ENCODE data around the gene HM13. TPM values are rescaled to one million over a fixed set of nuclear protein-coding genes. Genes with fewer than 3 reads are reported as not detected.
A peak's percentile ranks its signal among the peaks of the same experiment; 100 is the strongest.

Gene HM13
- total RNA-seq, 2 experiments from 2014 or later: 151 to 152 TPM

DNA sequence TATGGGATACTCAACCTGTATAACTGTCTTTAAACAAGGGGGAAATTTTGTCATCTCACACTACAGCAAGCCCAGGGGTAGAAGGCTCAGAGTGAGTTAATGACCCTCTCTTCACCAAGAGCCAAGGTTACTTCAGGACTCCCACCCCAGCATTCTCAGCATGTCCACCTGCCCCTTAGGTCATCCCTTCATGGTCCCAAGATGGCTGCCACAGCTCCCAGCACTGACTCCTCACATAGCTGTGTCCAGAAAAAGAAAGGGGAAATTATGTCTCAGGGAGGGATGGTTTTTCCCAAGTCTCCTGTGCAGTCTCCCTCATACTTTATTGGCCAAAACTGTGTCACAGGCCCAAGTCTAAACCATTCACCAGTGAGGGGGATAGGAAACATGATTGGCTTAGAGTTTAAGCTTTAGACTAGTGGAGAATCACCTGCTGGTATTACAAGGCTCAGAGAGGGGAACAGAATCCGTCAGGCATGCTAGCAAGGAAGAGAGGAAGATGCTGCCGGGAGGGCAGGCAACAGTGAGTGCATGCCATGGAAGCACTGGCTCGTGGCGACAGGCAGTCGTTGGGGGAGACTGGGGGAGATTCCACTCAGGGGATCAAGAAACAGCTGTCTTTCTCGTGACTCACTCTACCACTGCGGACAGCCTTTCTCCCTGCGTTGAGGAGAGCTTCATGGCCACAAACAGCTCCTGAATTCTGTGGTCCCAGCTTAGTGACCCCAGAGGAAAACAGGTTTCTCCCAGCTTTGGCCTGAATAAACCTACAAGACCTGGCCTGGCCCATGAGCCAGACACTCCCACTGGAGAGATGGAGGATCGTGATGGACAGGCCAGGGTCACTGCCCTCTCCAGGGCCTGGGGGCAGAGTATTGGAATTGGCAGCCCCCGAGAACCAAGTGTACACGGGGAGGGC, 37.2 kb downstream of the HM13 start:
- CTCF ChIA-PET: interaction anchor here (0.6 to 31.0 kb wide), 10 partner anchors 9 to 173 kb away, joined by 3 to 1101 read pairs (median 4); partner anchors contain the start of gene ID1
- ATAC-seq: no peak
- peaks cover 19% of the 10 kb centered on the region for H3K4me1 Mint-ChIP-seq
- peaks cover 44% of the 10 kb centered on the region for H3K36me3 Mint-ChIP-seq
- no peaks in the 10 kb centered on the region for H3K27me3 Mint-ChIP-seq
- no peak for DNase-seq
- H3K9me3 Mint-ChIP-seq (ENCODE audit: low read depth): no peaks in the 10 kb centered on the region
- H3K27ac Mint-ChIP-seq: no peak overlapping the region
- no peak overlapping the region for H3K4me3 Mint-ChIP-seq

DNA sequence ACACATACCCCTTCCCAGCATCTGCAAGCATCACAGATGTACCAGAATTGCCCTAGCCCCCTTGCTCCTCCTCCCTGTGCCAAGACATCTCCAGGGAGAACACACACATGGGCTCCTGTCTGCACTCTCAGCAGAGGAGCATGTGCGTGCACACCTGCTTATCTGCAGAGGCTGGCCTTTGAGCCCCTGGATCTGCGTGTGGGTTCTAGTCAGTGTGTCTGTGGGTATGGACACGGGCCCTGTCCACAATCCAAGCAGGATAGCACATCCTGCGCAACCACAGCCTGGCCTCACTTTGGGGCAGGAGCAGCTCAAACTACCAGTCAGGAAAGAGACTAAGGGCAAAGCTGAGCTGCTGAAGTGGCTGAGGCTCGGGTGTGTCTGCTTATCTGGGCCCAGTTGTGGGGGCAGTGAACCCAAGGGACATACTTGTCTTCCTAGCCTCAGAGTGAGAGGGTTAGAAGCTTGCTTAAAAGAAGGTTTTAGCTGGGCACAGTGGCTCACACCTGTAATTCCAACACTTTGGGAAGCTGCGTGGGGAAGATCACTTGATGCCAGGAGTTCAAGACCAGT, 41.0 kb downstream of the HM13 start:
- Mint-ChIP-seq H3K9me3 (ENCODE audit: low read depth) (no peaks in the 10 kb centered on the region), H3K27me3 (no peaks in the 10 kb centered on the region), H3K4me3 (no peak overlapping the region), H3K4me1 (peaks cover 15% of the 10 kb centered on the region), H3K27ac (no peak overlapping the region), H3K36me3 (peaks cover 25% of the 10 kb centered on the region)
- ATAC-seq (no peak), DNase-seq (no peak)
- CTCF ChIA-PET: interaction anchor here (9.3 to 31.0 kb wide), 2 partner anchors 15 to 57 kb away, joined by 134 to 1101 read pairs; partner anchors contain the start of gene ID1

GRCh38 chr20:31559704-31560093, 45.5 kb downstream of the HM13 start:
- no peak overlapping the region for H3K4me3 Mint-ChIP-seq
- no peaks in the 10 kb centered on the region for H3K9me3 Mint-ChIP-seq (ENCODE audit: low read depth)
- ATAC-seq (peak; percentile 9), DNase-seq (no peak)
- H3K27me3 Mint-ChIP-seq: no peaks in the 10 kb centered on the region
- H3K27ac Mint-ChIP-seq: peak overlapping the region; percentile 82
- peaks cover 30% of the 10 kb centered on the region for H3K36me3 Mint-ChIP-seq
- CTCF ChIA-PET: interaction anchor here (0.8 to 31.0 kb wide), 20 partner anchors 8 to 180 kb away, joined by 3 to 1101 read pairs (median 4); partner anchors contain the start of genes ID1 and TPX2
- peaks cover 17% of the 10 kb centered on the region for H3K4me1 Mint-ChIP-seq

DNA sequence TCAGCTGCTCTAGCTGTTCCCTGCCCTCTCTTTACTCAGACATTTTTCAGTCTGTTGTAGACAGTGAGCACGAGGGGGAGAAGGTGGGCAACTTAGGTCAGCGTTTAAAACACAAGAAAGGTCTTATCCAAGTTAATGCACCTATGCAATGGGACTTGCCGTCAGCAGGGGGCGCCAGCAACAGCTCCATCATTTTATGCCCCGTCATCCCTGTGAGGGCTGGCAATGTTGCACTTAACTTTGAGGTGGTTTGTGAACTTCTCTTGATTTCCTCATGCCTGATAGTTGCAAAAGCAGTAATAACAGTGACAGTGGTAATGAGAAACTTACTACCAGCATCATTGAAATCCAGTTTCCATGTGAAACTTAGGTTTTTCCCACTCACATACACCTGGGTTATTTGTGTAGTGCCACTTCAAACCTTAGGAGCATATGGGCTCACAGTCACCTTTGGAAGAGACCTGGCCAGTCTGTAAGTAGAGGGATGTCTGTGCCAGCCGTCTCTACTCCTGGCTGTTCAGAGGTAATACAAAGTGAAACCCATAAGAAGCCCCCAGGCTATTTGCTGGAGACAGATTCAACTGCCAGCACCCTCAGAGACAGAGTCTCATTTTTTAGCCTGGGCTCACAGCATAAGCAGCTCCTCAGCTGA, 46.0 kb downstream of the HM13 start:
- DNase-seq: peak; percentile 83
- Mint-ChIP-seq H3K9me3 (ENCODE audit: low read depth) (no peaks in the 10 kb centered on the region), H3K4me1 (peaks cover 17% of the 10 kb centered on the region), H3K36me3 (peaks cover 30% of the 10 kb centered on the region), H3K27ac (peak overlapping the region; percentile 82), H3K4me3 (no peak overlapping the region), H3K27me3 (no peaks in the 10 kb centered on the region)
- ATAC-seq: peak; percentile 71
- CTCF ChIA-PET: interaction anchor here (0.8 to 31.0 kb wide), 22 partner anchors 9 to 179 kb away, joined by 3 to 1101 read pairs (median 4); partner anchors contain the start of genes ID1 and TPX2

DNA sequence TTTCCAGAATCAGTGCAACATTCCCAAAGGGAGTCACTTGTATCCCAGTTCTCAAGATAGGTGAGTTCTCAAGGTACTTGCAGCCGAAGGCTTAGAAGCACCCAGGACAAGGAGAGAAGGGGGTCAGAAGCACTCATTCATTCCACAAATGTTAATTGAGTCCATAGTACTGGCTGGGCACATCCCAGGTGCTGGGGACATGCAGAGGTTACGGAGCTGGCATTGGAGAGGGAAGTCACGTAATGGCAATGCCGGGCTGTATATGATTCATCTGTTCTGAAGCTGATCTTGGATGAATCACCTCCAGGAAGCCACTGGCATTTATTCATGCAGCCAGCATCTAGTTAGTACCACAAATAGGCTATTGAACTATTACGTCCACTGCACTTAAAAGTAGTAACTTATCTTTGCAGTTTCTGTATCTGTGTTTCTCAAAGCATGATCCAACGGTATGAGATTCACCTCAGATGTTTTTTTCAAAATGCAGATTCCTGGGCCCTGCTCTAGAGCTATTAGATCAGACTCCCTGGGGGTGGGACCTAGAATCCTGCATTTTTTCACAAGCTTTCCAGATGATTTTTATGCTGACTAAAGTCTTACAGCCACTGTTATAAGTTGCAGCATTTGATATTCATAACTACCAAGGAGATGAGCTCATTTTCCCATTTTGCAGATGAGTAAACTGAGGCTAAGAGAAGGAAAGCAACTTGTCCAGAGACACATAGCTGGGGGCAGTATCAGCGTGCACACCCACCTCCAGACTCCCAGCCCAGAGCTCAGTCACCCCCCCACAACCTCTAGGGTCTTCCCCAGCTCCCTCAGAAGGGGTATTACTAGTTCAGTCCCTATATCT, 46.7 kb downstream of the HM13 start:
- H3K4me1 Mint-ChIP-seq: peaks cover 20% of the 10 kb centered on the region
- no peak overlapping the region for H3K27ac Mint-ChIP-seq
- peaks cover 34% of the 10 kb centered on the region for H3K36me3 Mint-ChIP-seq
- DNase-seq (no peak), ATAC-seq (no peak)
- CTCF ChIA-PET: interaction anchor here (0.8 to 31.0 kb wide), 22 partner anchors 10 to 163 kb away, joined by 3 to 1101 read pairs (median 4); partner anchors contain the start of gene ID1
- no peaks in the 10 kb centered on the region for H3K27me3 Mint-ChIP-seq
- no peak overlapping the region for H3K4me3 Mint-ChIP-seq
- H3K9me3 Mint-ChIP-seq (ENCODE audit: low read depth): no peaks in the 10 kb centered on the region

GRCh38 chr20:31562241-31562640, 48.0 kb downstream of the HM13 start:
- Mint-ChIP-seq H3K36me3 (peaks cover 31% of the 10 kb centered on the region), H3K27ac (peak overlapping the region; percentile 3)

GRCh38 chr20:31564284-31564683, 50.0 kb downstream of the HM13 start:
- Mint-ChIP-seq H3K4me3 (no peak overlapping the region), H3K4me1 (peaks cover 17% of the 10 kb centered on the region), H3K27me3 (no peaks in the 10 kb centered on the region), H3K36me3 (peaks cover 25% of the 10 kb centered on the region), H3K9me3 (ENCODE audit: low read depth) (no peaks in the 10 kb centered on the region), H3K27ac (no peak overlapping the region)
- no peak for DNase-seq
- CTCF ChIA-PET: interaction anchor here (9.3 to 31.0 kb wide), 2 partner anchors 6 to 48 kb away, joined by 134 to 1101 read pairs; partner anchors contain the start of gene ID1
- no peak for ATAC-seq

More at GRCh38 chr20:31562241-31562640, 48.0 kb downstream of the HM13 start:
- no peaks in the 10 kb centered on the region for H3K9me3 Mint-ChIP-seq (ENCODE audit: low read depth)
- no peaks in the 10 kb centered on the region for H3K27me3 Mint-ChIP-seq
- CTCF ChIA-PET: interaction anchor here (0.6 to 31.0 kb wide), 21 partner anchors 8 to 178 kb away, joined by 3 to 1101 read pairs (median 4); partner anchors contain the start of genes HM13 and ID1
- no peak for DNase-seq
- peaks cover 24% of the 10 kb centered on the region for H3K4me1 Mint-ChIP-seq
- ATAC-seq: no peak
- no peak overlapping the region for H3K4me3 Mint-ChIP-seq

DNA sequence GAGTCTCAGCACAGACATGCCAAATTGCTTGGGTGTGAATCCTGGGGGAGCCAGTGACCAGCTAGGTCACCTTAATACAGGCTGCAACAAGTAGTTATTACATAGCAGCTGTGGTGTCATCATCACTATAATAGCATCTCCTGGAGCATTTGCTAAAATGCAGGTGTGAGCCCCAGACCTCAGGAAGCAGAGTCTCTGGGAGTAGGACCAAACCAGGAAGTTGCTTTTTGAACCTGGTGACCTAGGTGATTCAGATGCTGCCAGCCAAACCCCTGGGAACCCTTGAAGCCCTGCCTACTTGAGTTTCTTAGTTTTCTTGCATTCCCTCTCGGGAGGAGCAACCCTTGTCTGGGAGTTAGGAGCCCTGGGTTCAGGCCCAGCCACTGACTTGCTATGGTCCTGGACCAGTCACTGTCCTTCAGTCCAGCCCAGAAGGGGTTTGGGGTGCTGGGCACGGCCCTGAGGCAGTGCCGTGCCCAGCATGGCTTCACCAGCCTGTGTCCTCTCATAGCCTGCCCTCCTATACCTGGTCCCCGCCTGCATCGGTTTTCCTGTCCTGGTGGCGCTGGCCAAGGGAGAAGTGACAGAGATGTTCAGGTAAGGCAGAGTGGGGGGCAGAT, 51.6 kb downstream of the HM13 start:
- Mint-ChIP-seq H3K27ac (no peak overlapping the region), H3K9me3 (ENCODE audit: low read depth) (no peaks in the 10 kb centered on the region), H3K4me1 (peaks cover 6% of the 10 kb centered on the region), H3K27me3 (no peaks in the 10 kb centered on the region), H3K4me3 (no peak overlapping the region), H3K36me3 (peaks cover 22% of the 10 kb centered on the region)
- ATAC-seq (no peak), DNase-seq (no peak)
- CTCF ChIA-PET: interaction anchor here (0.7 to 31.0 kb wide), 2 partner anchors 47 to 111 kb away, joined by 3 to 1101 read pairs; partner anchors contain the start of gene ID1

DNA sequence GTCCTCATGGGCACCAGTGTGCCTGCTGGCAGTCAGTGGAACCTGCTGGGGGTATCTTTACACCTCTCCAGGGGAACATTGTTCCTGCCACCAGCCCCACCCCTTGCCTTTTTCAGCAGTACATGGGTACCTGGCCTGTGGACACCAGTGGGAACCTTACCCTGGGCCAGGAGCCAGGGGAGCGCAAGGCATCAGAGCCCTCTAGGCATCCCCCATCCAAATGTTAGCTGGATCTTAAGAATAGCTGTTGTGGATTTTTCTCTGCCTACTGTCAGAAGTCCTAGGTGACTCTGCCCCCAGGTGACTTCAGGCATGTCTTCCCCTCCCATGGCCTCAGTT, 52.0 kb downstream of the HM13 start:
- H3K27me3 Mint-ChIP-seq: no peaks in the 10 kb centered on the region
- H3K27ac Mint-ChIP-seq: peak overlapping the region; percentile 57
- peaks cover 22% of the 10 kb centered on the region for H3K36me3 Mint-ChIP-seq
- H3K4me3 Mint-ChIP-seq: no peak overlapping the region
- H3K4me1 Mint-ChIP-seq: peaks cover 6% of the 10 kb centered on the region
- H3K9me3 Mint-ChIP-seq (ENCODE audit: low read depth): no peaks in the 10 kb centered on the region
- CTCF ChIA-PET: interaction anchor here (8.4 to 31.0 kb wide), 2 partner anchors 6 to 46 kb away, joined by 134 to 1101 read pairs; partner anchors contain the start of gene ID1
- no peak for DNase-seq
- no peak for ATAC-seq

GRCh38 chr20:31566658-31567379, 52.6 kb downstream of the HM13 start:
- ATAC-seq: no peak
- DNase-seq: no peak
- H3K36me3 Mint-ChIP-seq: peaks cover 18% of the 10 kb centered on the region

GRCh38 chr20:31567380-31567720, 53.1 kb downstream of the HM13 start:
- H3K27ac Mint-ChIP-seq: peak overlapping the region; percentile 21
- CTCF ChIA-PET: interaction anchor here (0.9 to 31.0 kb wide), 4 partner anchors 7 to 156 kb away, joined by 4 to 1101 read pairs (median 70); partner anchors contain the start of gene ID1
- no peak overlapping the region for H3K4me3 Mint-ChIP-seq
- H3K4me1 Mint-ChIP-seq: peaks cover 10% of the 10 kb centered on the region
- peaks cover 15% of the 10 kb centered on the region for H3K36me3 Mint-ChIP-seq
- no peaks in the 10 kb centered on the region for H3K27me3 Mint-ChIP-seq
- H3K9me3 Mint-ChIP-seq (ENCODE audit: low read depth): no peaks in the 10 kb centered on the region
- no peak for DNase-seq
- ATAC-seq: no peak

More at GRCh38 chr20:31566658-31567379, 52.6 kb downstream of the HM13 start:
- H3K9me3 Mint-ChIP-seq (ENCODE audit: low read depth): no peaks in the 10 kb centered on the region
- peak overlapping the region; percentile 57 for H3K27ac Mint-ChIP-seq
- CTCF ChIA-PET: interaction anchor here (8.4 to 31.0 kb wide), 2 partner anchors 7 to 46 kb away, joined by 134 to 1101 read pairs; partner anchors contain the start of gene ID1
- H3K4me1 Mint-ChIP-seq: peaks cover 6% of the 10 kb centered on the region
- H3K27me3 Mint-ChIP-seq: no peaks in the 10 kb centered on the region
- no peak overlapping the region for H3K4me3 Mint-ChIP-seq
